AG04450 (cell line): ENCODE results near the gene GNAS. TPM values are rescaled to one million over a fixed set of nuclear protein-coding genes. Genes with fewer than 3 reads are reported as not detected.

Source experiments
- CTCF ChIA-PET: fragments of 300-600, 350-600 bp; formaldehyde crosslinking; extraction: SDS; loops from one replicate; lab custom pipeline; 2022; ENCODE audit warnings: antibody characterized with exemption, inconsistent platforms; lab: Charles Lee
- POLR2A ChIA-PET: fragments of 350-600 bp; formaldehyde crosslinking; extraction: SDS; loops from one replicate; lab custom pipeline; 2021; ENCODE audit warnings: antibody characterized with exemption, inconsistent platforms; lab: Yijun Ruan, JAX
- DNase-seq: peaks from one replicate; pipeline ENCODE4 v3.0.0-alpha.2; 2011; ENCODE audit warnings: low read depth, low spot score
- H3K27ac ChIP-seq: one replicate; pipeline ENCODE4 v1.5.1; 2012; ENCODE audit warnings: low read depth, low read length, control low read depth
- H3K27me3 ChIP-seq: one replicate; pipeline ENCODE4 v1.6.0; 2012; ENCODE audit warnings: low read length; ENCODE audit not compliant: control insufficient read depth, insufficient read depth
- H3K4me3 ChIP-seq: 2 replicates; pipeline ENCODE4 v1.5.1; 2011; ENCODE audit warnings: mild to moderate bottlenecking, low read depth, low read length, control low read depth
- H3K9me3 ChIP-seq: 2 replicates; pipeline ENCODE4 v1.5.1; 2012; ENCODE audit warnings: low read length; ENCODE audit not compliant: control insufficient read depth, insufficient read depth
- polyA plus RNA-seq: library from polyadenylated mRNA; depleted of rRNA; stranded (reverse); fragments of >200 nt; gene quantifications from 2 replicates; pipeline ENCODE4 v1.2.3, GENCODE V29; 2011
- TF ChIP-seq, protein P1 (sequence below): IDR thresholded peaks from 2 replicates; pipeline ENCODE4 v1.5.1; 2011; ENCODE audit warnings: low read depth, low read length, control low read depth, inconsistent platforms

Gene GNAS
- polyA plus RNA-seq, 1 experiment = 765 TPM

DNA sequence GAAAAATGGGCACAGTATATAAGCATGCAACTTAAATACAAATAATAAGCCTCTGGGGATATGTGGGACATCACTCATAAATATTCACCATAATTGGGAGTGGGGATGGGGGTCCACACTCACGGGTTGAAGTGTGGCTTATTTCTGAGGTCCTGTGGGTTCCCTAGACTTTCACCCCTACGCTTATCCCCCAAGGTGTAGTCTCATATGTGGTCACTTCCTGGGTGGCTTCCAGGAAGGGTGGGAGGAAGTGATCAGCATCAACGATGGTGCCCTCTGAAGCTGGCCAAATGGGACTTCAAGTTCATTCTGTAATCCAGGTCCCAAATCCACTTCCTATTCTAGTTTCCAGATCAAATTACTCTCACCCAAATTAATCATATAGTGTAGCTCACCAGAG lies 59.5 kb downstream of the GNAS start:
- no peaks in the 10 kb centered on the region for H3K9me3 ChIP-seq
- CTCF ChIA-PET = no interaction called here

DNA sequence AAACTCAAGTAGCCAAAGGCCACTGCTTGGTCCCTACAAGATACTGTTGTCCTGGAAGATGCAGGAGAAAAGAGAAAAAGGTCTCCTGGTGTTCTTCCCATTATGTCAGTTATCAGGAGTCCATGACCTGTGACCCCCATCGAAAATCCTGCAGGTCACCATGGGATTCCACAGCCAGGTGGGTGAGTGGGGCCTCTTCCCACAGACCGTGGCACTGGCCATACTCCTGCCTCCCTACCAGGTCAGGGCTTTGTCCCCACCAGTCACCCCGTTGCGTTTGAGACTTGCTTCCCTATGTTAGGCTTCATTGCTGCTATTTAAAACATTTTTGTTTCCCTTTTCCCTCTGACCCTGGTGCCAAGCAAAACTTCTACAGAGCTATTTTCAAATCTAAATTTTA lies 60.6 kb downstream of the GNAS start:
- CTCF ChIA-PET = interaction anchor here (1.0 kb wide), 1 partner anchor 309 kb away, joined by 3 read pairs; no protein-coding TSS in a partner anchor
- POLR2A ChIA-PET = no interaction called here
- Histone ChIP-seq H3K9me3 (no peaks in the 10 kb centered on the region), H3K4me3 (no peak overlapping the region), H3K27ac (no peak overlapping the region), H3K27me3 (no peaks in the 10 kb centered on the region)
- TF ChIP-seq, protein P1, sequence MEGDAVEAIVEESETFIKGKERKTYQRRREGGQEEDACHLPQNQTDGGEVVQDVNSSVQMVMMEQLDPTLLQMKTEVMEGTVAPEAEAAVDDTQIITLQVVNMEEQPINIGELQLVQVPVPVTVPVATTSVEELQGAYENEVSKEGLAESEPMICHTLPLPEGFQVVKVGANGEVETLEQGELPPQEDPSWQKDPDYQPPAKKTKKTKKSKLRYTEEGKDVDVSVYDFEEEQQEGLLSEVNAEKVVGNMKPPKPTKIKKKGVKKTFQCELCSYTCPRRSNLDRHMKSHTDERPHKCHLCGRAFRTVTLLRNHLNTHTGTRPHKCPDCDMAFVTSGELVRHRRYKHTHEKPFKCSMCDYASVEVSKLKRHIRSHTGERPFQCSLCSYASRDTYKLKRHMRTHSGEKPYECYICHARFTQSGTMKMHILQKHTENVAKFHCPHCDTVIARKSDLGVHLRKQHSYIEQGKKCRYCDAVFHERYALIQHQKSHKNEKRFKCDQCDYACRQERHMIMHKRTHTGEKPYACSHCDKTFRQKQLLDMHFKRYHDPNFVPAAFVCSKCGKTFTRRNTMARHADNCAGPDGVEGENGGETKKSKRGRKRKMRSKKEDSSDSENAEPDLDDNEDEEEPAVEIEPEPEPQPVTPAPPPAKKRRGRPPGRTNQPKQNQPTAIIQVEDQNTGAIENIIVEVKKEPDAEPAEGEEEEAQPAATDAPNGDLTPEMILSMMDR = no peak
- DNase-seq = no peak

More for the DNA sequence above, 59.5 kb downstream of the GNAS start:
- no peak overlapping the region for H3K27ac ChIP-seq
- no peak overlapping the region for H3K4me3 ChIP-seq
- no peaks in the 10 kb centered on the region for H3K27me3 ChIP-seq
- TF ChIP-seq, protein P1 = no peak
- DNase-seq = no peak
- POLR2A ChIA-PET = no interaction called here

DNA sequence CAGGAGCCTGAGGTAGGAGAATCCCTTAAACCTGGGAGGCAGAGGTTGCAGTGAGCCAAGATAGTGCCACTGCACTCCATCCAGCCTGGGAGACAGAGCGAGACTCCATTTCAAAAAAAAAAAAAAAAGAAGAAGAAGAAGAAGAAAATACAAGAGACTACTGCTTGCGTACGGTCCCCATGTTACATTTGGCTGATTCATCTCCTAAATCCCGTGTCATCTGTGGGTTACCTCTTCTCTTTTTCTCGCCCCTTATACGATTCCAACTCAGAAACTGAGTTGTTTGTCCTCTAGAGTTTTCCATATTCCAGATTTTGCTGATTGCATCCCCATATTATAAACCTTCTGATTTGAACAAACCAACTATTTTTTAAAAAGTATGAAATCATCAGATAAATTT lies 66.1 kb downstream of the GNAS start:
- H3K27ac ChIP-seq = no peak overlapping the region
- H3K9me3 ChIP-seq = no peaks in the 10 kb centered on the region; the same call in 1 of the 2 replicates
- TF ChIP-seq, protein P1 = no peak
- peaks cover 15% of the 10 kb centered on the region for H3K27me3 ChIP-seq
- DNase-seq = no peak
- POLR2A ChIA-PET = no interaction called here
- CTCF ChIA-PET = no interaction called here
- H3K4me3 ChIP-seq = no peak overlapping the region

GRCh38 chr20:58921564-58921963 lies 69.0 kb downstream of the GNAS start:
- TF ChIP-seq, protein P1 = no peak
- ChIA-PET CTCF (no interaction called here), POLR2A (no interaction called here)
- H3K27me3 ChIP-seq = peaks cover 18% of the 10 kb centered on the region
- DNase-seq = no peak
- no peaks in the 10 kb centered on the region; the same call in 1 of the 2 replicates for H3K9me3 ChIP-seq
- H3K27ac ChIP-seq = no peak overlapping the region
- no peak overlapping the region for H3K4me3 ChIP-seq

GRCh38 chr20:58922036-58922435 lies 69.5 kb downstream of the GNAS start:
- TF ChIP-seq, protein P1 = no peak
- Histone ChIP-seq H3K9me3 (no peaks in the 10 kb centered on the region; the same call in 1 of the 2 replicates), H3K27ac (no peak overlapping the region), H3K4me3 (no peak overlapping the region), H3K27me3 (peaks cover 20% of the 10 kb centered on the region)
- POLR2A ChIA-PET = no interaction called here
- CTCF ChIA-PET = interaction anchor here (1.2 kb wide), 1 partner anchor 300 kb away, joined by 6 read pairs; no protein-coding TSS in a partner anchor
- no peak for DNase-seq
